ENCODE results near the gene UMAD1.
"Not testable (repeated sequence)": the region's sequence is repeated elsewhere in the genome, so short reads cannot be mapped to it uniquely, and the experiment has no call there.

UMAD1 gene

GRCh38 chr7:7769710-7770627 is 129.4 kb downstream of the UMAD1 start:
- no peak for DNase-seq

DNA sequence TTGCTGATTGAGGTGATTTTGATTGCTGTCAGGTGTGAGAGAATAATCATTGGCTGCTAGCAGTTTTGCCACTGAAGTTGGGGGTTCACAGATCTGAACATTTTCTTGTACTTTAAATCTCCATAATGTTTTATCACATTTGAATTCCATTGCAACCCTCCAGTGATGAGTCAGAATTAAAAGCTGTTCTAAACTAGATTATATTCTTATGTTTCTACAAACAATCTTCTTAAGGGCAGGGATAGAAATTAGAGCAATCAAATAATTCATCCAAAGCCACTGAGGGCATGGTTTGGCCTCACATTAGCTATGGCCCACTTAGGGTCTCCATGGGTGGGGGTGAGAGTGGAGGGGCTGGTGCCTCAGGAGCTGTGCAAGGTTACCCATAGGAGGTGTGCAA is 130.9 kb downstream of the UMAD1 start:
- DNase-seq: no peak

DNA sequence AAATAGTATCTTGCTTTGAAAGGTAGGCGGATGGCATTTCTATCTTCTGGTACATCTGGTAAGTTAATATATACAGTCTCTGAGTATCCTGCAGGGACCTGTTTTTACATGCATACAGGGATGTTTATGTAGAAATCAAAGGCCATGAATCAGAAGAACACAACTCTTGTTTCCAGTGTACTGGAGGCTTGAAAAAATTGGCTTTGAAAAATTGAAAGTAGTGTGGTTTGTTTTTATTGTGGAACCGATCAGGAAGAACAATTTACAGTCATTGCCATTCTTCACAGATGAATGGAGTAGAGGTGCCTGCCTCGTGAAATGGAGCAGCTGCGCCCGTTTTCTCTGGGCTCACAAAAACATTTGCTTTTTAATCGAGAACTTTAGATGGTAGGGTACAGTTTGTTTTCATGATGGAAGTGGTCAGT is 131.9 kb downstream of the UMAD1 start:
- peak; percentile 55 for DNase-seq

GRCh38 chr7:7773334-7774309 is 133.1 kb downstream of the UMAD1 start:
- DNase-seq: no peak

DNA sequence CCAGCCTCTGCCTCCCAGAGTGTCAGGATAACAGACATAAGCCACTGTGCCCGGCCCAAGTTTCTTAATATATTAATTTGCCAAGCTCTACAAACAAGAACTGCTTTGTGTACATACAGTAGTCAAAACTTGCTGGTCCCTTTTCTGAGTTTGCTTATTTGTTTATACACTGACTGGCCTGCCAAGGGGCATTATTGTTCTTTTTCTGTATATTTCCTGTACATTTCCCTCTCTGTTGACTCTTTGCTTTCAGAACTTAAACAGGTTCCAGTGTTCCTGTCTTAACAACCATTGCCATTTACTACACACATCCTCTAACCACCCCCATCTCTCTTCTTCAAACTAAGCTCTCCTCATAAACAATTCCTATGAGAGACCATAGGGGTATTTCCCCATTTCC is 139.3 kb downstream of the UMAD1 start:
- no peak for DNase-seq

DNA sequence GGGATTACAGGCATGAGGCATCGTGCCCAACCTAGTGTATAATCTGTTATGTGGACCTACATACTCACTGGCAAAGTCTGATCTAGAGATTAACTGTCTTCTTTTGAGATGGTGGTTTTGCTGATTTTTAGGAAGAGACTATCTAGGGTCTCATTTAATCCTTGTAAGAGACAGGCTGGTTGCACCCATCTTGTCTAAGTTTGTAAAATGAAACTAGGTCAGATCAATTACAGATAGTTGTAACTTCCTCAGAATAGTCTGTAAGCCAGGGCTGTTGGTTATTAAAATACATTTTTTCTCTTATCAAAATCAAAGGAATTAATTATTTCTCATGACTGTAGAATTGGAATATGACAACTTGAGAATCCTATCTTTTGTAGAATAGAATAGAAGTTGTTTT is 142.4 kb downstream of the UMAD1 start:
- no peak for DNase-seq

GRCh38 chr7:7785344-7785973 is 144.9 kb downstream of the UMAD1 start:
- DNase-seq: no peak

GRCh38 chr7:7786595-7786994 is 146.0 kb downstream of the UMAD1 start:
- DNase-seq: no peak

DNA sequence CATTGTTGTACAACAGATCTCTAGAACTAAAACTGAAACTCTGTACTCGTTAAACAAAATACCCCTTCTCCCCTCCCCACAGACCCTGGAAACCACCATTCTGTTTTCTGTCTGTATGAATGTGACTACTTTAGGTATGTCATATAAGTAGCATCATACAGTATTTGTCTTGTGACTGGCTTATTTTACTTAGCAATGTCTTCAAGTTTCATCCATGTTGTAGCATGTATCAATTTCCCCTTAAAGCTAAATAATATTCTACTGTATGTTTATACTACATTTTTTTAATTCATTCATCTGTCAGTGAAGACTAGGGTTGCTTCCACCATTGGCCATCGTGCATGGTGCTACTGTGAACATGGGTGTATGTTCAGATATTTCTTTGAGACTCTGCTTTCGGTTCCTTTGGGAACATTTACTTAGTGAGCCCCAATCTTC is 149.0 kb downstream of the UMAD1 start:
- DNase-seq: no peak

GRCh38 chr7:7790041-7790741 is 149.6 kb downstream of the UMAD1 start:
- DNase-seq: no peak

DNA sequence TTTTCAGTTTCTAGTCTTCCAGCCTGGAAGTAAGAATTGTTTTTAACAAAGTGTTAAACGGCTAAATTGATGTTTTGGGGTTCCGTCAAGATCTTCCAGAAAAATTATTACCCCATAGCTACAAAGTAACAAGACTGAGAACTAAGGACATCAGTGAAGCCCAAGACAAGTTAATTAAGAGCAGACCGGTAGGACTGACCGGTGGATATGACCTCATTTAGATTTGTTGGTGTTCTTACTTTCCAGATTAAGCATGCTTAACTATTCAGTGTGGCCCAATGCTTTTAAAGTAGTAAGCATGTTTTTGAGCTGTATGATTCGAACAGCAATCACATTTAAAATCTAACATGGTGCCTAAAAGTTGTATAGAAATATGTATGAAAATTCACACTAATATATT is 151.0 kb downstream of the UMAD1 start:
- no peak for DNase-seq

DNA sequence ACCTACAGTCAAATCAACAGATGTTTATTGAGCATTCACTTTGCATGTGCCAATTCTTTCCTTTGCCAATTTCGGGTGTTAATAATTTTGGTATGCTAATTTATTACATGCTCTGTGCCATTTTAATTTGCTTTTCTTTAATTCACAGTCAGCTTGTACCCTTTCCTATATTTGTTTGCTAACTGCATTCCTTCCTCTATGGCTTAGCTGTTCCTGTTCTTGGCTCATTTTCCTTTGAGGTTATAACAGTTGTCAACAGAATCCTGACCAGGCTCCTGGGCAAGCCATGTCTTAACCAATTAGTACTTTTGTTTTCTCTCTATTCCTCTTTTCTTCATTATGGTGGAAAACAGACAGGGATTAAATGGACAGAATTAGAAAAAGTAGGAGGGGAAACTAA is 151.5 kb downstream of the UMAD1 start:
- DNase-seq: no peak

GRCh38 chr7:7793249-7793648 is 152.7 kb downstream of the UMAD1 start:
- no peak for DNase-seq

DNA sequence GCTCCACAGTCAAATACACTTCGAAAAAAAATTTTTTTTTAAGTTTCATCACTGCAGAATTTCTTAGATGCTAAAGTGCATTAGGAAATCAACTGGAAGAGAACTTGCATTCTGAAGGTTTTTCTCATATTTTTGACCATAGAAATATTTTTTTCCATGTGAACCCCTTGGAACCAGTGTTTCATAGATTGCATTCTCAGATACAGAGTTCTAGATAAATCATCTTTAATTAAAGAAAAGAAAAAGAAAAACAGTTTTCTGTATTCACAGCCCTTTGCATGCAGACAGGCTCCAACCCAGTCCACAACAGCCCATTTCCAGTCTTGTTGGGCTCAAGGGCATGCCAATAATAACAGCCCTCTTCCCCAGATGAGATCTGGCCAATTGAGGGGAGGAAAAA is 153.4 kb downstream of the UMAD1 start:
- DNase-seq: no peak

- no peak for DNase-seq
These were observed 154.7 kb downstream of the UMAD1 start for GRCh38 chr7:7795203-7795602.

DNA sequence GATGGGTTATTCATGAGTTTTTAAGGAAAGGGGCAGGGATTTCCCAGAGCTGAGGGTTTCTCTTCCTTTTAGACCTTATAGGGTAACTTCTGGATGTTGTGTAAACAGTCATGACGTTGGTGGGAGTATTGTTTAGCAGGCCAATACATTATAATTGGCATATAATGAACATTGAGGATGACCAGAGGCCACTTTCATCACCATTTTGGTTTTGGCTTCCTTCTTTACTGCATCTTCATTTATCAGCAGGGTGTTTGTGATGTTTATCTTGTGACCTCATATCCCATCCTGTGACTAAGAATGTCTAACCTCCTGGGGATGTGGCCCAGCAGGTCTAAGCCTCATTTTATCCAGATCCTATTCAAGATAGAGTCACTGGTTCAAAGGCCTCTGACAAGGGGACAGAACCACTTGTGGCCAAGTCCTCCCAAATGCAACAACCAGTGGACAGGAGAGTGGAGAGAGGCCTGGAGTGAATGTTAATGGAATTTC is 155.1 kb downstream of the UMAD1 start:
- DNase-seq: peak; percentile 67

DNA sequence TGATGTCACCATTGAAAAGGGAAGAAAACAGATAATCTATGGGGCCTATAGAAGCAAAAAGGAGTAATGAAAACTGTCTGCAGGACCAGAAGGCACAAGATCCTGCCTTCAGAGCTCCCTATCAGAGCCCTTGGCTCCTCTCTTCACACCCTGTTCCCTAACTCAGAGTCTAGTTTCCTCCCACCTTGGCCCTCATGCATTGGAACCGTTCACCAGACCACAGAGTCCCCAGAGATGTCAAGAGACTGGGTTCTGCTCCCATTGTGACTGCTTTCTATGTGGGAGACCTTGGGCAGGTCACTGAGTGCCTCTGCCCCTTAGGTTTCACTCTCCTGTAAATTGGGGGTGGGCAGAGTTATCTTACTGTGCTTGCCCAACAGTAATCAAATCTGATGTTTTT is 158.0 kb downstream of the UMAD1 start:
- no peak for DNase-seq

DNA sequence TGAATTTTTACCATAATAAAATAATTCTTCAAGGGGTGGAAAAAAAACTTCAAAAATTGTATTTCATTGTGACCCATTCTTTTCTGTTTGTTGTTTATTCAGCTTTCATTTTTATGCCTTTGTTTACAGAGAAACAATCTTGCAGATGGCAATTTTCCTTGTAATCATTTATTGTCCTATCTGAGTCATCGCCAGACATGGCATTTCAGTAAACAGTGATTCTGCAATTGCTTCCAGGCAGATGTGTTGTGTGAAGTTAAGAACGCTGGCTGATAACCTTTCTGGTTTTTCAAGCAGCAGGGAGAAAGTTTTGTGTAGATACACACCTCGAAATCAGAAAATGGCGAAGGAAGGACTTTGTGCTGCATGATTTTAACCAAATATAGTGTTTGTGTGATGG is 158.6 kb downstream of the UMAD1 start:
- DNase-seq: peak; percentile 71

DNA sequence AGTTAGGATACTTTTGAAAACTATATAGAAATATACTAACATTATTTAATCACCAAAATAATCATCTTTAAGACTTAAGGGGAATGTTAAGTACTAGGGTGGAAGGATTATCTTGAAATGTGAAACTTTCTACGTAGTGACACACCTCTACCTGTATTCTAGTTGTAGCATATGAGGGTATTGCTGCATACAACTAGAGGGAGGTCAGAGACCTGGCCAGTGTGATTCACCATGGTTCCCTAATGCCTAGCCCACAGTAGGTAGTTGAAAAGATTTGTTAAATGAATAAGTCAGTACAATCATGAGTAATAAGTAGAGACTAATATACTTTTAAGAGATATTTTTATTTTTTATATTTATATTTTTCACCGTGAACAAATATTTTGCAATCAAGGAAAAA is 162.0 kb downstream of the UMAD1 start:
- no peak for DNase-seq

GRCh38 chr7:7803715-7804178 is 163.2 kb downstream of the UMAD1 start:
- DNase-seq: no peak

DNA sequence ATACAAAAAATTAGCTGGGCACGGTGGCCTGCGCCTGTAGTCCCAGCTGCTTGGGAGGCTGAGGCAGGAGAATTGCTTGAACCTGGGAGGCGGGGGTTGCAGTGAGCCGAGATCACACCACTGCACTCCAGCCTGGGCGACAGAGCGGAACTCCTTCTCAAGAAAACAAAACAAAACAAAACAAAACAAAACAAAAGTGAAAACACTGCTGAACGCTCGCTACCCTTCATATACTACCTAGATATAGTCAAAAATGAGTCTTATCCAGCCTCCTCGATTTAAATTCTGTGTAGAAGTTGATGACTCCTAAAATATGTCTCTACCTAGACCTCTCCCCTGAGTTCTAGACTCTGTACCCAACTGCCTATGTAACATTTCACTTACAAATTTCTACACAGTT is 164.3 kb downstream of the UMAD1 start:
- DNase-seq: not testable (repeated sequence)

DNA sequence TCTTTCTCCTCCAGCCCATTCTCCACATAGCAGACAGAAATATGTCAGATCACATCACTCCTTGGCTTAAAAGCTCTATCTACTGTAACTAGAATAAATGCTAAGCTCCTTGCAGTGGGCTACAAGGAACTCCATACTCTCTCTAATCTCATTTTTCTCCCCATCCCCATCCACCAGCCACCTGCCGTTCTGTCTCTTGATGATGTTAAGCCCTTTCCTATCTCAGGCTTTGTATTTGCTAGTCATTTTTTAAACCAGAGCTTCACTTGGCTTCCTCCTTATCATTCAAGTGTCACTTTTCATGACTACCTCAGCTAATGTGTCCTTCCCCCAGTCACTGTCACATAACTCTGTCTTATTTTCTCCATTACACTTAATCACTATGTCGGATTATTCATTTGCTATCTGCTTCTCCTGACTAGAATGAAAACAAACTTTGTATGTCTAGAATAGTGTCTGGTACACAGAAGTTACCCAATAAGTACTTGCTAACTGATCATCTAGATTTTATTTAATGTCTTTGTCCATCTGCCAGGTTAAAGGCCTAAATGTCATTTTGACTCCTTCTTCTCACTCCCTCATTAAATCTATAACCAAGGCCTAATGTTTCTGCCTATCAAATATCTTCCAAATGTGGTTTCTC is 165.1 kb downstream of the UMAD1 start:
- no peak for DNase-seq

Measured in NCI-H146 (cell line).